SH-SY5Y (cell line): Measurements from ENCODE around the gene KIAA1191.

ENCODE experiments used
- GATA2 ChIP-seq: IDR thresholded peaks from 2 replicates; pipeline ENCODE4 v1.6.1; 2011; ENCODE audit warnings: mild to moderate bottlenecking, low read depth, low read length
- GATA3 ChIP-seq: IDR thresholded peaks from 2 replicates; pipeline ENCODE4 v1.6.1; 2011; ENCODE audit warnings: low read depth, mild to moderate bottlenecking, low read length, moderate library complexity

DNA sequence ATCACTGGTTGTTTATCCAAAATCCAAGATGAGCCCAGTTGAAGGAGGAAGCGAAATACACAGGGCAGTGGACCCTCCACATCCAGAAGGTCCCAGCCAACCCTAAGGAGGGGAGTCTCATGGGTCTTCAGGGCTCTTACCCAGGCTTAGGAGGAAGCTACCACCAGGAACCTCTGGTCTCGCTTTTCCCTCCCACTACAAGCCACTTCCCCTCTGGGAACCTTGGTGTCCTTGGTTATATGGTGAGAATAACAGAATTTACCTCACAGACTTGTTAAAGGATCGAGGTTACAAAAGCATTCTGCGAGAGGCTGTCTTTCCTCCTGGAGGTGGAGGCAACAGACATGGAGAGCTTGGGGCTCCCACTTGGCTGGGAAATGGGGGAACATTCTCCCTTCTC is 30.4 kb upstream of the KIAA1191 start:
- no peak for TF ChIP-seq GATA3
- no peak for TF ChIP-seq GATA2
